HG02642 (cell line): ENCODE measurements around the gene SSTR3.
"Not testable (repeated sequence)": the region's sequence is repeated elsewhere in the genome, so short reads cannot be mapped to it uniquely, and the experiment has no call there.

Experiments
- ATAC-seq: cut with Tn5 transposase; IDR thresholded peaks from one replicate; pipeline ENCODE4 v1.9.1; 2021; ENCODE audit warnings: mild to moderate bottlenecking; ENCODE audit not compliant: unreplicated experiment, poor library complexity

Gene SSTR3

DNA sequence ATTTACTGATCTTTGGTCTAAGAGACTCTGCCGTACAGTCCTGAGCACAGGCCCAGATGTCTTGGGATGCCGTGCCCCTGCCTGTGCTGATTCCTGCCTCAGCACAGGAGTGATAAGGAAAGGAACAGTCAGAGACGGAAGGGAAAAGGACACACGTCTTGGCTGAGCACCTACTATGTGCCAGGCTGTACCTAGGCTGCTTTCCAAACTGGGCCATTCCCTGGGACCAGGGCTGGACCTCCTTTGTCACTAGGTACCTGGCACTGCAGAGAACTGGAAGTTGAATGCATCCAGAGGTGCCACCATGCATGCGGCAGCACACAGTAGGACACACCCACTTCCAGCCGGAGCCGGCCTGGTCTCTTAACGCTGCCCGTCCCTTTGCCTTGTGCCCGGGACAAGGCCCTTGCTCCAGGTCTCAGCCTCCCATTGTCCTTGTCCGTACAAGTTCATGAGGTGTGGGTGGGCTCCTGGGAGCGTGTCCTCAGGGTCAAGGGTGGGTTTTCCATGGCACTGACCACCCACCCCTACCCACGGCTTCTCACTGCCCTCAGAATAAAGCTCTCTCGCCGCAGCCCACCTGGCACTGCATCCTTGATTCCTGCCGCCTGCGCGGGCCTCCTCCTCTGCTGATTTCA lies 1.1 kb upstream of the SSTR3 start:
- ATAC-seq: no peak

GRCh38 chr22:37211866-37212173 lies 457 bp downstream of the SSTR3 start:
- ATAC-seq: no peak

DNA sequence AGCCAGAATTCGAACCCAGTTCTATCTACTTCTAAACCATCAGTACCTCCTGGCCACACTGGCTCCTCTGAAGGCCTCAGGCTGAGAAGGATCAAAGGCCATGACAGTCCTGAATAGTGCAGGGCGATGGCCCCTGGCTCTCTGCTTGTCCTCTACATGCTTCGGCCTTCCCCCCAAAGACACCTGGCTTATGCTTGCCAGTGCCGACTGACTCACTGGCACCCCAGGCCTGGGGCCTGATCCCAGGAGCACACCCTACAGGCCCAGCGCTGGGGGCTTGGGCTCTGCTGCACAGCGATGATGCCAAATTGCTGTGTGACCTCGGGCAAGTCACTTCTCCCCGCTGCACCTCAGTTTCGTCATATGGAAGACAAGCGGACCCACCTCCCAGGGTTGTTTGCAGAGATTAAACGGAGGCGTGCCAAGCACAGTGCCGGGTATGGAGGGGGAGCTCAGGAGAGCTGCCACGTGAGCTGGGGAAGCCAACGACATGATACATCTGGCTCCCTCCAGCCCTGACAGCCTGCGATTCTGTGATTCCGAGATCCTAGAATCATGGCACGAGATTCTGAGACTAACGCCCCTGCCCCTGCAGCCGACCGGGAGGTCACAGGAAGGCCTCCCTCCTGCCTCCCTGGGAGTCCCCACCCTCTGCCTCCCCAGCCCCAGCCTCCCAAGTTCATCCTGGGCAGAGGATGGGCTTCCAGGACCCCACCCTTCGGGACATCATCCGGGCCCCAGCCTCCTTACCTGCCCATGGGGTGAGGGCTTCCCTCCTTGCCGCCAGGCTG lies 1.0 kb downstream of the SSTR3 start:
- no peak for ATAC-seq

DNA sequence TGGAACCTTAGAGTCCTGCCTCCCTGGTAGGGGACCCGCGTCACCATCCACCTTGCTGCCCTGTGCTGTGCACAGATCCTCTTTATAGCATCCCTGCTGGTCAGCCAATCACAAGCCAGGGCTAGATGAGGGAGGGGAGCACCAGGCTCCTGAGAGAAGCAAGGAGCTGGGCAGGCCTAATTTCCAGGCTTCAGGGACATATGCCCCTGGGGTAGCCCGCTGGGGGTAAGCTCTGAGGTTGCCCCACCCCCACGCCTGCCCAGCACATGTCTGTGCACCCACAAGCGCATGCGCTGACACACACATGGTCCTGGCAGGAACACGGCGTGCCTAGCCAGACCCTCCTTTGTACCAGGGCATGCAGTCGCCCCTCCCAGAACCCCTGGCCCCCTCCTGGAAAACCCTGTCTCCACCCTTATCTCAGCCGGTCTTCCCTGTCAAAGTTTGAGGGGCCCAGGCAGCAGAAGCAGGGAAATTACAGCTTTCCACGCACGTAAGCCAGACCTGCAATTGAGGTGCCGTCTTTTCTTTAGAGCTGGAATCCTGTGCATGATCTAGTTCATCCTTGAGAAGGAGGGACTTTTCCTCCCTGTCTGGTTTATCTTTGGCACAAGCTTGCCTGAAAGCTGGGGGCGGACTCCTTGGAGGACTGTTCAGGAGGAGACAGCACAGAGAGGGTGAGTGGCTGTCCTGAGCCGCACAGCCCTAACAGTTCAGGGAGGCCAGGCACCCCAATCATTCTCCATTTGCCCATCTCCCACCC lies 2.1 kb downstream of the SSTR3 start:
- no peak for ATAC-seq

GRCh38 chr22:37209140-37209845 lies 3.0 kb downstream of the SSTR3 start:
- ATAC-seq: no peak

DNA sequence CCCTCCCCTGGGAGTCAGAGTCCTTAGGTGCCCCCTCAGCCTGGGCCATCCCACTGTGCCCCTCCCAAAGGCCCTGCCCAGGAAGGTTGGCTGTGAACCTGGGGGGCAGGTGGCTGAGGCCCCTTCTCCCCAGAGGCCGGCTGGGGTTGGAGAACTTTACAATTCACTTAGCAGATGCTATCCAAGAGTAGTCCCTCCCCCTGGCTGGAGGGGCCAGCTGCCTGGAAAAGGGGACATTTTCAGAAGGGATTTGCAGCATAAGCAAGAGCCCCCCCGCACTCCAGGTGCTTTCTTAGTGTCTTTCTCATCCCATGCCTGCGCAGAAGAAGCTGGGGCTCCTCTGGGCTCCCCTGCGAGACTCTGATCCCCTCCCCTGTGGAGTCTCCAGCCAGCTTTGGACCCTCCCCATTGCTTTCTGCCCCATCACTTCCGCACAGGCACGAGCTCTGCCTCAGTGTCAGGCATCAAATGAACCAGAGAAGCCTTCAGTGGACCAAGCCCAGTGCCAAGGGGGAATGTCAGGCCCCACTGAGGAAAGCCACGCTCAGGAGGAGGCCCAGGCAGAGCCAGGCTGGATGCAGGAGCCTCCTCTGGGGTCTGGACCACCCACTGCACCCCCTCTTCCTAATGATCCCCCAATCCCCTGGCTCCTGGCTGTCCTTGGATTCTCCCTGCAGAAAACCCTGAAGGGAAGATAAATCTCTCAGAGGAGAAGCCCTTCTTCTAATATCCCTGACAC lies 3.7 kb downstream of the SSTR3 start:
- ATAC-seq: no peak

GRCh38 chr22:37207981-37208380 lies 4.3 kb downstream of the SSTR3 start:
- ATAC-seq: no peak

- no peak for ATAC-seq
These were observed 5.1 kb downstream of the SSTR3 start for GRCh38 chr22:37206841-37207821.

DNA sequence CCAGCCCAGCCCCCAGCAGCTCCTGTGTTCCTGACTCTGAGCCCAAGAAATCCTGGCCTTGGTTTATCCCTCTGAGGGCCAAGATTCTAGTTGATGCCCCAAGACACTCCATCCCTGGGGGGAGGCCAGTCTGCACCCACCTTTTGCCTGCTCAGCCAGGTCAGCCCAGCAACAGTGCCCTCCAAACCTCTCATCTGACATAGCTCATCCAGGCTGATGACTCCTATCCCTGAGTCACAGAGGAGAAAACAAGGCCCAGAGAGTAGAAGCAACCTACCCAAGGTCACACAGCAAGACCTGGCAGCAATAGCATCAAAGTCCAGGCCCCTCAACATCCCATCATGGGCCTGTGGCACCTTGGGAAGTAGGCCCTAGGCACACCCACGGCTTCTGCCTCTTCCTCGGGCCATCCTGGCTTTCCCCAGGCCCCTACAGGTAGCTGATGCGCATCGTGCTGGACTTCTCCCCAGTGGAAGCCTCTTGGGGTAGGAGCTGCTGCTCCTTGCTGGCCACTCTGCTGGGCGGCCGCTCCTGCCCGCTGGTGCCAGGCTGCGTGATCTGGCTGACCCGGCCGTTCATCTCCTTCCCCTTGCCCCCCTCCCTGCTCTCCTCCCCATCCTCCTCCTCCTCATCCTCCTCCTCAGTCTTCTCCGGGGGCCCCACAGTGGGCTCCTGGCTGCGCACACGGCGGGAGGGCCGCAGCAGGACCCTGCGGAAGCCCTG lies 6.0 kb downstream of the SSTR3 start:
- ATAC-seq: no peak

DNA sequence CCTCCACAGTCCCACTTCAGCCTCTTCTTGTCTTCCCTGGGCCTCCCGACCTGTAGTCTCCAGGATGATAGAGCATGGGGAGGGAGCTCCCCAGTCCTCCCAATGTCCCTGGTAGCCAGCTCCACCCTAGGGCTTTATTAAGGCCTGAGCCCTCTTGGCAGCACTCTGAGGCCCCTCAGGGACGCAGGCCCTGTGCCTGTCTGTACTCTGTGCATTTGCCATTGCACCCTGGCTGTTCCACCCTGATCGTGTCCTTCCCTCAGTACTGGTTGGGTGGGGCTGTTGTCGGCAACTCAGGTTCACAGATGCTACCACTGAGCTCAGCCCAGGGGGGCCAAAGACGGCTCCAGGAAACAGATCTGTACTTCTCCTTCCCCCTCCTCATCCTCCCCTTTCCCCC lies 7.2 kb downstream of the SSTR3 start:
- ATAC-seq: no peak

DNA sequence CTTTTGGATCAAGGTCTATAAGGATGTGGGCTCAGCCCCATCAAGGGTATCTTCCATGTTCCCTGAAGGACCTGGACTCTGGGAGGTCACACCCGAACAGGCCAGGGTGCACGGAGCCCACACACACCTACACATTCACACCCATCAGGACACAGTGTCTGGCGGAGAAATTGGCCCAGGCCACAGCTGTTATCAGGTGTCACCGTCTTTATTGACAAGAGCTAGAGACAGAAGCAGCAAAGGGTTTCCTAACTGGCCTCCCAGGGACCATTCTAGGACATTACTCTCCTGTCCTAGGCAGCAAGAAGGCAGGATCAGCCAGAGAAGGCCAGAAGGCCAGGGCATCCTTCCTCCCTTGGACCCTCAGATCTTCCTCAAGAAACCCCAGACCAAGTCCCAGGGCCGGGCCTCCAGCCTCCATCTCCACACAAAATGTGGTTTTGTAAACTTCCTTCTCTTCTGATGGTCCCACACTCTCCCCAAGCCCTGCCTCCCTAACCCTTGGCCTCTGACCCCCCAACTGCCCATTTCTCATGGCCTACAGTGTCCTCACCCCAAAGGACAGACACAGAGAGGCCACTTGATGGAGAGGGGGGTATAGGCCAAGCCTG lies 8.1 kb downstream of the SSTR3 start:
- ATAC-seq: no peak

DNA sequence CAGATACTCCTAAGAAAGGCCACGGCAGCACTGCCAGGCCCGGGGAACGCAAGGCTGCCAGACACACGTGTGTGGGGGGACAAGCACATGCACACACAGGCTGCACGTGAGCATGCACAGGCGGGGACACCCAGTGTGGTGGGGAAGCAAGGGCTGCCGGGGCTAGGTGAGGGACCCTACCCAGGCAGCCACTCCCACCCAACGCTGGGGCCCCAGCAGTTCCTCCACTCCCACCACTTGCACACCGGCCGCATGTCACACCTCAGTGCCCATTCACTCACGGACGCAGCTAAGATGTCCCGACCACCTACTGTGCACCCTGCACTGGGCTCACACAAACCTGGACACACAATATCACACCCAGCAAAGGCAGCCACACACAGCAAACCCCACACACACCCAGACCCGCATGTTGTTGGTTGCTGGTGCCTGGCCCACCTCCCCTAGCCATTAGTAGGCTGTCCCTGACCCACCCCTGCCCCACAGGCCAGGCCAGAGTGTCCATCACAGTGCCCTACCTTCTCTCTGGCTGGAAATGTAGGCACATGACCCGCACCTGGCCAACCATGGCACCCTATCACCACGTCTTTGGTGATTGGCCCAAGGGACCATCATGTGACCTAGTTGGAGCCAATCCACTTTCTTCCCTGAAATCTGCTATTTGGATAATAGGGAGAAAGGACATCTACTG lies 8.8 kb downstream of the SSTR3 start:
- ATAC-seq: no peak

GRCh38 chr22:37202716-37203115 lies 9.6 kb downstream of the SSTR3 start:
- ATAC-seq: no peak

- no peak for ATAC-seq
These were observed 10.2 kb downstream of the SSTR3 start for GRCh38 chr22:37202001-37202555.

DNA sequence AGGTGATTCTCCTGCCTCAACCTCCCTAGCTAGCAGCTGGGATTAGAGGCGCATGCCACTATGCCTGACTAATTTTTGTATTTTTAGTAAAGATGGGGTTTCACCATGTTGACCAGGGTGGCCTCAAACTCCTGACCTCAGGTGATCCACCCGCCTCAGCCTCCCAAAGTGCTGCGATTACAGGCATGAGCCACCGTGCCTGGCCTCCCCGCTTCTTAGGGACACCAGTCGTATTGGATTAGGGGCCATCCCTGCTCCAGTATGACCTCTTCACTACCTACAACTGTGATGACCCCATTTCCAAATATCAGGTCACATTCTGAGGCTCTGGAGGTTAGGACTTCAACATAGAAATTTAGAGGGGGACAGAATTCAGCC lies 10.8 kb downstream of the SSTR3 start:
- not testable (repeated sequence) for ATAC-seq

DNA sequence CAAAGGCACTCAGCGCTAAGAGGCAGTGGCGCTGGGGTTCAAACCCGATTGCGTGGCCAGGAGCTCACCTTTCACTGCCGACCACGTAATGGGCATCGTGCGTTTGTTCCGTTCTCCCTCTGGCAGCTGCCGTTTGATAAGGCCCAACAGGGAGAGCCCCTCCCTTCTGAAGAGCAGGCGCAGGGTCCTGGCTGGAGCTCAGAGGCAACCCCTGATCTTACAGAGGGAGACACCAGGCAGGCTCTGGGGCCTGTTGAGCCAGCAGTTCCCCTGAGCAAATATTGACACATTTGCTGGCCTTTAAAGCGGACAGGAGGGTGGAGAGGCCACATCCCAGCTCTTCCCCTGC lies 12.5 kb downstream of the SSTR3 start:
- no peak for ATAC-seq

GRCh38 chr22:37199103-37199759 lies 13.0 kb downstream of the SSTR3 start:
- ATAC-seq: peak; percentile 93
